Neural progenitor cell (in vitro differentiated cells): ENCODE results near the gene FAM83E. TPM values are rescaled to one million over a fixed set of nuclear protein-coding genes. Genes with fewer than 3 reads are reported as not detected.
A peak's percentile ranks its signal among the peaks of the same experiment; 100 is the strongest.

Source experiments
- DNase-seq: peaks from one replicate; pipeline ENCODE4 v3.0.0-alpha.2; 2016; ENCODE audit warnings: low spot score
- H2AFZ ChIP-seq: fragments of 200-600 bp; sonication (generic); replicated peaks from 2 replicates; pipeline ENCODE4 v1.6.1; 2016; ENCODE audit warnings: antibody characterized with exemption
- H3F3A ChIP-seq: fragments of 200-600 bp; sonication (generic); 2 replicates; pipeline ENCODE4 v1.6.1; 2016; ENCODE audit warnings: antibody characterized with exemption, low read depth
- H3K27ac ChIP-seq: fragments of 200-600 bp; sonication (generic); 2 replicates; pipeline ENCODE4 v1.5.1; 2016; ENCODE audit warnings: mild to moderate bottlenecking
- H3K27me3 ChIP-seq: fragments of 200-600 bp; sonication (generic); 2 replicates; pipeline ENCODE4 v1.6.1; 2016; ENCODE audit warnings: mild to moderate bottlenecking, moderate library complexity
- H3K36me3 ChIP-seq: fragments of 200-600 bp; sonication (generic); 2 replicates; pipeline ENCODE4 v1.5.1; 2016
- H3K4me1 ChIP-seq: fragments of 200-600 bp; sonication (generic); 2 replicates; pipeline ENCODE4 v1.6.1; 2016; ENCODE audit warnings: mixed run types
- H3K4me2 ChIP-seq: fragments of 200-600 bp; sonication (generic); 2 replicates; pipeline ENCODE4 v1.6.1; 2016
- H3K4me3 ChIP-seq: fragments of 200-600 bp; sonication (generic); 2 replicates; pipeline ENCODE4 v1.5.1; 2016
- H3K79me2 ChIP-seq: fragments of 200-600 bp; sonication (generic); 2 replicates; pipeline ENCODE4 v1.6.1; 2016; ENCODE audit warnings: low read depth
- H3K9ac ChIP-seq: fragments of 200-600 bp; sonication (generic); 2 replicates; pipeline ENCODE4 v1.6.1; 2016
- H3K9me3 ChIP-seq: fragments of 200-600 bp; sonication (generic); 2 replicates; pipeline ENCODE4 v1.5.1; 2016; ENCODE audit warnings: low read depth
- H4K20me1 ChIP-seq: fragments of 200-600 bp; sonication (generic); 2 replicates; pipeline ENCODE4 v1.6.1; 2016; ENCODE audit warnings: low read depth
- H3K27ac Mint-ChIP-seq: 3 replicates; pipeline ENCODE4 v1.8.0; 2021; ENCODE audit warnings: mixed read lengths
- H3K27me3 Mint-ChIP-seq: 2 replicates; pipeline ENCODE4 v1.8.0; 2022; ENCODE audit warnings: low read depth, mild to moderate bottlenecking, inconsistent platforms, moderate library complexity, mixed read lengths; ENCODE audit not compliant: insufficient read depth
- H3K36me3 Mint-ChIP-seq: 3 replicates; pipeline ENCODE4 v1.8.0; 2021; ENCODE audit warnings: mixed read lengths
- H3K4me1 Mint-ChIP-seq: 3 replicates; pipeline ENCODE4 v1.8.0; 2021; ENCODE audit warnings: mixed read lengths
- H3K4me3 Mint-ChIP-seq: 3 replicates; pipeline ENCODE4 v1.8.0; 2021; ENCODE audit warnings: mild to moderate bottlenecking, moderate library complexity, mixed read lengths
- H3K9me3 Mint-ChIP-seq: 3 replicates; pipeline ENCODE4 v1.8.0; 2020; ENCODE audit warnings: mixed read lengths
- EZH2 ChIP-seq: fragments of 200-600 bp; sonication (generic); IDR thresholded peaks from 2 replicates; pipeline ENCODE4 v1.6.1; 2017; ENCODE audit warnings: antibody characterized with exemption, mild to moderate bottlenecking, moderate library complexity
- EZH2phosphoT487 ChIP-seq: fragments of 200-600 bp; sonication (generic); IDR thresholded peaks from 2 replicates; pipeline ENCODE4 v1.6.1; 2017; ENCODE audit warnings: antibody characterized with exemption
- total RNA-seq: library from RNA; depleted of rRNA; stranded (reverse); fragments of >200 nt; gene quantifications from 2 replicates; pipeline ENCODE4 v1.2.3, GENCODE V29; 2015; ENCODE audit warnings: low replicate concordance
- TF ChIP-seq, protein P1 (sequence below): fragments of 200-600 bp; sonication (generic); IDR thresholded peaks from 2 replicates; pipeline ENCODE4 v1.5.1; 2017; ENCODE audit warnings: antibody characterized with exemption, mild to moderate bottlenecking

FAM83E gene
- total RNA-seq, 1 donor from 2014 or later = 0.06 TPM

DNA sequence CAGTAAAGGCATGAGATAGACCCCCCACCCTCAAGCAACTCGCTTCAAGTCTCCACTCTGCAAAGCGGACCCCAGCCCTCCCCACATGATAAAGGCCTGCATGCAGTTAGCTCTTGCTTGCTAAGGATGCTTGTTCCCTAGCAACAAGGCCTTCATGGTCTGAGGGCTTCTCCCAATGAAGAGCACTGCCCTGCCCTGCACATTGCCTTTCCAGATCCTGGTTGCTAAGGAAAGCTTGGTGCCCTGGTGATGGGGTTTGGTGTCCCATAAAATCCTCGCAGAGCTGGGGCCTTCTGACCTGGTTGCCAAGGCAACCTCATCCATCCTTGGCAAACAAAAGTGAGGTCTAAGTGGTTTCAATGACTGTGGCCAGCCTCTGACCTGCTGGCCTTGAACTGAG lies 16.3 kb upstream of the FAM83E start:
- Mint-ChIP-seq H3K36me3 (peaks cover 2% of the 10 kb centered on the region), H3K4me1 (peaks cover 57% of the 10 kb centered on the region), H3K27ac (no peak overlapping the region), H3K27me3 (peaks cover 4% of the 10 kb centered on the region), H3K9me3 (no peaks in the 10 kb centered on the region), H3K4me3 (peak overlapping the region; percentile 50)
- Histone ChIP-seq H3K9me3 (no peaks in the 10 kb centered on the region), H3K4me2 (peak overlapping the region; percentile 70), H3K9ac (no peak overlapping the region), H3K27ac (no peak overlapping the region), H3K79me2 (peaks cover 9% of the 10 kb centered on the region), H3K4me3 (peak overlapping the region; percentile 37), H3K36me3 (no peaks in the 10 kb centered on the region), H4K20me1 (peaks cover 36% of the 10 kb centered on the region), H3F3A (peaks cover 54% of the 10 kb centered on the region), H3K4me1 (peaks cover 23% of the 10 kb centered on the region), H3K27me3 (no peaks in the 10 kb centered on the region), H2AFZ (no peak overlapping the region)
- no peak for TF ChIP-seq EZH2
- TF ChIP-seq, protein P1, sequence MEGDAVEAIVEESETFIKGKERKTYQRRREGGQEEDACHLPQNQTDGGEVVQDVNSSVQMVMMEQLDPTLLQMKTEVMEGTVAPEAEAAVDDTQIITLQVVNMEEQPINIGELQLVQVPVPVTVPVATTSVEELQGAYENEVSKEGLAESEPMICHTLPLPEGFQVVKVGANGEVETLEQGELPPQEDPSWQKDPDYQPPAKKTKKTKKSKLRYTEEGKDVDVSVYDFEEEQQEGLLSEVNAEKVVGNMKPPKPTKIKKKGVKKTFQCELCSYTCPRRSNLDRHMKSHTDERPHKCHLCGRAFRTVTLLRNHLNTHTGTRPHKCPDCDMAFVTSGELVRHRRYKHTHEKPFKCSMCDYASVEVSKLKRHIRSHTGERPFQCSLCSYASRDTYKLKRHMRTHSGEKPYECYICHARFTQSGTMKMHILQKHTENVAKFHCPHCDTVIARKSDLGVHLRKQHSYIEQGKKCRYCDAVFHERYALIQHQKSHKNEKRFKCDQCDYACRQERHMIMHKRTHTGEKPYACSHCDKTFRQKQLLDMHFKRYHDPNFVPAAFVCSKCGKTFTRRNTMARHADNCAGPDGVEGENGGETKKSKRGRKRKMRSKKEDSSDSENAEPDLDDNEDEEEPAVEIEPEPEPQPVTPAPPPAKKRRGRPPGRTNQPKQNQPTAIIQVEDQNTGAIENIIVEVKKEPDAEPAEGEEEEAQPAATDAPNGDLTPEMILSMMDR = no peak
- TF ChIP-seq EZH2phosphoT487 = no peak
- DNase-seq = no peak

DNA sequence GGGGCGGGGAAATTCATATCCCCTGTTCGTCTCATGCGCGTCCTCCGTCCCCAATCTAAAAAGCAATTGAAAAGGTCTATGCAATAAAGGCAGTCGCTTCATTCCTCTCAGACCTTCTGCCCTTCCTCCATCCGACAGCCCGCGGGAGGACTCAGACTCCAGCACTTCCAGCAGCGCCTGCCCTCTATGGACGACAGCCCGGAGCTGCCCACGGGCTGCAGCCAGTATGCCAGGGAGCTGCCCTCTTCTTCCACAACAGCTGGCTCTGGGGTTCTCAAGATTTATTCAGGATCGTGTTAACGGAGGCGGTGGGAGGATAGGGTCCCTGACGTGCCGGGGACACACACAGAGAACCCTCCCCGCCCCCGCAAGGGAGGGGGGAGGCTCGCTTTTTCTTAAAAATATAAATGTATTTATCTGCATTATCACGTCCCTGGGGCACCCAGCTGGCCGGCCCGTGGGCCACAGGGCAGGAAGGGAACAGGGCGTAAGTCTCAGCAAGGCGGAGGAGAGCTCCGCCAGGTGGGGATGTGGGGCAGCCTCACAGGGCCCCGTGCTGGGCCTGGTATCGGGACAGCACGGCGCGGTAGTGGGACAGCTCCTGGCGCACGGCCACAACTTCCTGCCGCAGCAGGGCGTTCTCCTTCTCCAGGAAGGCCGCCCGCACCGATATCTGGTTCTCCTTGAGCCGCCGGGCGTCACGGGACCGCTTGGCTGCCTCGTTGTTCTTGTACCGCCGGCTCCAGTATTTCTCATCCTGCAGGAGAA lies 15.6 kb upstream of the FAM83E start:
- H3K9me3 Mint-ChIP-seq = no peaks in the 10 kb centered on the region
- H3K27me3 Mint-ChIP-seq = peaks cover 4% of the 10 kb centered on the region
- peaks cover 10% of the 10 kb centered on the region for H3K79me2 ChIP-seq
- H3K4me2 ChIP-seq = peak overlapping the region; percentile 70
- H3K27me3 ChIP-seq = no peaks in the 10 kb centered on the region
- H3K4me3 ChIP-seq = peak overlapping the region; percentile 37
- TF ChIP-seq, protein P1 = peak; percentile 33
- TF ChIP-seq EZH2 (peak; percentile 30), EZH2phosphoT487 (no peak)
- H3K9me3 ChIP-seq = no peaks in the 10 kb centered on the region
- H3K27ac ChIP-seq = peak overlapping the region; percentile 42
- peaks cover 55% of the 10 kb centered on the region for H3K4me1 Mint-ChIP-seq
- H3F3A ChIP-seq = peaks cover 49% of the 10 kb centered on the region
- H2AFZ ChIP-seq = no peak overlapping the region
- no peaks in the 10 kb centered on the region for H3K36me3 ChIP-seq
- H3K27ac Mint-ChIP-seq = no peak overlapping the region
- peaks cover 39% of the 10 kb centered on the region for H4K20me1 ChIP-seq
- peak; percentile 80 for DNase-seq
- H3K4me3 Mint-ChIP-seq = peak overlapping the region; percentile 69
- peaks cover 23% of the 10 kb centered on the region for H3K4me1 ChIP-seq
- peaks cover 2% of the 10 kb centered on the region for H3K36me3 Mint-ChIP-seq
- no peak overlapping the region for H3K9ac ChIP-seq

DNA sequence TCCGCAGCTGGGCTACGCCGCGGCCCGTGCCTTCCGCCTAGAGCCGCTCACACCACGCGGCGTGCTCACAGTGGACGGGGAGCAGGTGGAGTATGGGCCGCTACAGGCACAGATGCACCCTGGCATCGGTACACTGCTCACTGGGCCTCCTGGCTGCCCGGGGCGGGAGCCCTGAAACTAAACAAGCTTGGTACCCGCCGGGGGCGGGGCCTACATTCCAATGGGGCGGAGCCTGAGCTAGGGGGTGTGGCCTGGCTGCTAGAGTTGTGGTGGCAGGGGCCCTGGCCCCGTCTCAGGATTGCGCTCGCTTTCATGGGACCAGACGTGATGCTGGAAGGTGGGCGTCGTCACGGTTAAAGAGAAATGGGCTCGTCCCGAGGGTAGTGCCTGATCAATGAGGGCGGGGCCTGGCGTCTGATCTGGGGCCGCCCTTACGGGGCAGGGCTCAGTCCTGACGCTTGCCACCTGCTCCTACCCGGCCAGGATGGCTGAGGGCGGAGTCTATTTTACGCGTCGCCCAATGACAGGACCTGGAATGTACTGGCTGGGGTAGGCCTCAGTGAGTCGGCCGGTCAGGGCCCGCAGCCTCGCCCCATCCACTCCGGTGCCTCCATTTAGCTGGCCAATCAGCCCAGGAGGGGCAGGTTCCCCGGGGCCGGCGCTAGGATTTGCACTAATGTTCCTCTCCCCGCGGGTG lies 14.9 kb upstream of the FAM83E start:
- H3K79me2 ChIP-seq = peaks cover 17% of the 10 kb centered on the region
- DNase-seq = peak; percentile 95
- peaks cover 2% of the 10 kb centered on the region for H3K36me3 Mint-ChIP-seq
- H3K27me3 Mint-ChIP-seq = peaks cover 4% of the 10 kb centered on the region
- peak overlapping the region; percentile 42 for H3K27ac ChIP-seq
- H3K36me3 ChIP-seq = no peaks in the 10 kb centered on the region
- H3K4me2 ChIP-seq = peak overlapping the region; percentile 70
- peak overlapping the region; percentile 37 for H3K4me3 ChIP-seq
- H3F3A ChIP-seq = peaks cover 43% of the 10 kb centered on the region
- no peak for TF ChIP-seq EZH2
- TF ChIP-seq, protein P1 = no peak
- TF ChIP-seq EZH2phosphoT487 = no peak
- H2AFZ ChIP-seq = no peak overlapping the region
- no peaks in the 10 kb centered on the region for H3K9me3 Mint-ChIP-seq
- no peaks in the 10 kb centered on the region for H3K9me3 ChIP-seq
- H3K27ac Mint-ChIP-seq = no peak overlapping the region
- H3K4me3 Mint-ChIP-seq = peak overlapping the region; percentile 66
- no peak overlapping the region for H3K9ac ChIP-seq
- H3K4me1 Mint-ChIP-seq = peaks cover 57% of the 10 kb centered on the region
- H4K20me1 ChIP-seq = peaks cover 46% of the 10 kb centered on the region
- no peaks in the 10 kb centered on the region for H3K27me3 ChIP-seq
- H3K4me1 ChIP-seq = peaks cover 18% of the 10 kb centered on the region
